GM19463 (cell line): ENCODE results near the gene TLX2.
"Not testable (repeated sequence)": the region's sequence is repeated elsewhere in the genome, so short reads cannot be mapped to it uniquely, and the experiment has no call there.

Experiments
- ATAC-seq: cut with Tn5 transposase; IDR thresholded peaks from one replicate; pipeline ENCODE4 v1.9.1; 2021; ENCODE audit warnings: mild to moderate bottlenecking, moderate library complexity; ENCODE audit not compliant: unreplicated experiment

The TLX2 gene

GRCh38 chr2:74514368-74515270, at the start of gene TLX2:
TSS of gene TLX2 (plus strand) at chr2:74514450. CDS start at chr2:74514807, 357 bp downstream.
- ATAC-seq: no peak

GRCh38 chr2:74470742-74471141, 43.5 kb upstream of the TLX2 start:
- not testable (repeated sequence) for ATAC-seq

GRCh38 chr2:74471332-74472065, 42.8 kb upstream of the TLX2 start:
- no peak for ATAC-seq

- peak; percentile 82 for ATAC-seq
Observed at GRCh38 chr2:74472086-74472944, 41.9 kb upstream of the TLX2 start, which contains the start of gene MRPL53. TSS of gene MRPL53 (minus strand) at chr2:74472680. CDS start at chr2:74472660, 20 bp downstream.

GRCh38 chr2:74472945-74473258, 41.3 kb upstream of the TLX2 start:
- ATAC-seq: no peak

GRCh38 chr2:74474481-74474880, 39.8 kb upstream of the TLX2 start:
- no peak for ATAC-seq

- ATAC-seq: no peak
Observed at GRCh38 chr2:74474899-74475298, 39.4 kb upstream of the TLX2 start.

GRCh38 chr2:74481431-74481830, 32.8 kb upstream of the TLX2 start:
- no peak for ATAC-seq

- ATAC-seq: peak; percentile 36
Observed at GRCh38 chr2:74481961-74482800, 32.1 kb upstream of the TLX2 start.

- peak; percentile 85 for ATAC-seq
Observed at GRCh38 chr2:74482801-74483674, 31.2 kb upstream of the TLX2 start, which contains the start of the genes CCDC142 and TTC31. TSS of gene CCDC142 (minus strand) at chr2:74482998. CDS start at chr2:74482837, 161 bp downstream. TSS of gene TTC31 (plus strand) at chr2:74483081. CDS start at chr2:74483096, 15 bp downstream.

GRCh38 chr2:74483675-74484164, 30.5 kb upstream of the TLX2 start:
- ATAC-seq: not testable (repeated sequence)

- no peak for ATAC-seq
Observed at GRCh38 chr2:74486141-74486540, 28.1 kb upstream of the TLX2 start.

GRCh38 chr2:74488643-74489481, 25.4 kb upstream of the TLX2 start:
- no peak for ATAC-seq

- ATAC-seq: no peak
Observed at GRCh38 chr2:74489906-74490305, 24.3 kb upstream of the TLX2 start.

GRCh38 chr2:74491648-74492544, 22.4 kb upstream of the TLX2 start:
- no peak for ATAC-seq

GRCh38 chr2:74493546-74493945, 20.7 kb upstream of the TLX2 start:
- ATAC-seq: no peak

GRCh38 chr2:74495440-74495839, 18.8 kb upstream of the TLX2 start:
- ATAC-seq: no peak
